HG02571 (cell line): ENCODE data around the gene GVQW3.
"Not testable (repeated sequence)": the region's sequence is repeated elsewhere in the genome, so short reads cannot be mapped to it uniquely, and the experiment has no call there.

Experiments used
- ATAC-seq: cut with Tn5 transposase; IDR thresholded peaks from one replicate; pipeline ENCODE4 v1.9.1; 2021; ENCODE audit warnings: mild to moderate bottlenecking, moderate library complexity; ENCODE audit not compliant: unreplicated experiment

The GVQW3 gene

GRCh38 chr11:76385903-76386302 lies 4.8 kb downstream of the GVQW3 start:
- ATAC-seq = no peak

GRCh38 chr11:76388408-76388807 lies 7.3 kb downstream of the GVQW3 start:
- no peak for ATAC-seq

GRCh38 chr11:76391021-76391420 lies 9.9 kb downstream of the GVQW3 start:
- ATAC-seq = no peak

GRCh38 chr11:76391811-76392475 lies 10.8 kb downstream of the GVQW3 start:
- ATAC-seq = no peak

GRCh38 chr11:76392870-76393269 lies 11.7 kb downstream of the GVQW3 start:
- ATAC-seq = no peak

- ATAC-seq = no peak
These were observed 13.3 kb downstream of the GVQW3 start for GRCh38 chr11:76394411-76394810.

- no peak for ATAC-seq
These were observed 14.2 kb downstream of the GVQW3 start for GRCh38 chr11:76395296-76395695.

GRCh38 chr11:76397383-76397782 lies 16.3 kb downstream of the GVQW3 start:
- no peak for ATAC-seq

DNA sequence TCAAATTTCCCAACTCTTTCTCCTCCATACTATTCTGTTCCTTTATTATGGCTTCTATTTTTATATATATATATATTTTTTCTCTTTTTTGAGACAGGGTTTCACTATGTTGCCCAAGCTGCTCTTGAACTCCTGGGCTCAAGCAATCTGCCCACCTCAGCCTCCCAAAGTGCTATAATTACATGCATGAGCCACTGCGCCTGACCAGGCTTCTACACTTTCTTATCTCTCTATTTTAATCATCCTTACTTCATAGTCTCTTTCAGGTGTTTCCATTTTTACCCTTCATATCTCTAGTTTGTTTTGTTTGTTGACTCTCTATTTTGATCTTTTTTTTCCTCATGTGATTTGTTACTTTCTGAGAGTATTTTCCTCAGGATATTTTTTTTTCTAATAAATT lies 19.8 kb downstream of the GVQW3 start:
- no peak for ATAC-seq

DNA sequence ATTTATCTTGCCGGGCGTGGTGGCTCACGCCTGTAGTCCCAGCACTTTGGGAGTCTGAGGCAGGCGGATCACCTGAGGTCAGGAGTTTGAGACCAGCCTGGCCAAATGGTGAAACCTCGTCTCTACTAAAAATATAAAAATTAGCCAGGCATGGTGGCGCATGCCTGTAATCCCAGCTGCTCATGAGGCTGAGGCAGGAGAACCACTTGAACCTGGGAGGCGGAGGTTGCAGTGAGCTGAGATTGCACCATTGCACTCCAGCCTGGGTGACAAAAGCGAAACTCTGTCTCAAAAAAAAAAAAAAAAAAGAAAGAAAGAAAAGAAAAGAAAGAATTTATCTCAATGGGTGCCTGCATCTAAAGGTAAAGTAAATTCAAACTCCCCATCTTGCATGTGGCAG lies 20.4 kb downstream of the GVQW3 start:
- ATAC-seq = not testable (repeated sequence)

DNA sequence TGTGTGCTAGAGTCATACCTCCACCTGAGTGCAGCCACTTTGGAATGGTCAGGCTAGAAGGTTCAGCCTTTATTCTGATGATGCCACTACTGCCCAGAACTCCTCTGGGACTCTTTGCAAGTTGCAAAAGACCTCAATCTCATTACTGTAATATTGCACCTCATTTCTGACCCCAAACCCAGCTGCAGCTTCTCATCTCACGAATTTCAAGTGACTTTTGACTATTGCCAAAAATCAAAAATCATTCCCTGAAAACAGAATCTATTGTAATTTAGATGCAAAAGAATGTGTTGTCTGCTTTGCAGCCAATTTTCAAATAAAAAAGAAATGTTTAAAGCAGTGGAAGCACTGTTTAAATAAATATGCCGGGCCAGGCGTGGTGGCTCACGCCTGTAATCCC lies 25.2 kb downstream of the GVQW3 start:
- no peak for ATAC-seq

GRCh38 chr11:76408171-76408965 lies 27.2 kb downstream of the GVQW3 start:
- ATAC-seq = no peak

DNA sequence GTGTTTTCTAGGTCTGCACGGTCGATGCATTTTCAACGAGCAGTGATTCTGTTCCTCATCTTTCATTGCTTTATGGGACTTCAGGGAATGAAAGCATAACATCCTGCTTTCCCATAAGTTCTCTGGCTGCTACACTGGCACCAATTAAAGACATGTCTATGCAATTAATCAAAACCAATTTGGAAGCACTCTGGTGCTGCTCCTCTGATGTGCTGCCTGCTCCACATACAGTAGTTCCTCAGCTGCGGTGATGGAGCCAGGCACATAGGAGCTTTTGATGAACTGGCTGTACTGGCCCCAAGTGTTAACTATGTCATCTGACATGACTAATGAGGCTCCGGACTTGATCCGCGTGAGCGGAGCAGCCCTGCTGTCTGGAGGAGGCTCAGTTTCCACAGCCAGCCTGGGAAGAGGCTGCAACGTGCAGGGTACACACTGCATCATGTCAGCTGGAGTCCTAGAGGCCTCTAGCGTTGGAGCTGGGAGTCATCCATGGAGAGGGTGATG lies 29.8 kb downstream of the GVQW3 start:
- ATAC-seq = no peak

DNA sequence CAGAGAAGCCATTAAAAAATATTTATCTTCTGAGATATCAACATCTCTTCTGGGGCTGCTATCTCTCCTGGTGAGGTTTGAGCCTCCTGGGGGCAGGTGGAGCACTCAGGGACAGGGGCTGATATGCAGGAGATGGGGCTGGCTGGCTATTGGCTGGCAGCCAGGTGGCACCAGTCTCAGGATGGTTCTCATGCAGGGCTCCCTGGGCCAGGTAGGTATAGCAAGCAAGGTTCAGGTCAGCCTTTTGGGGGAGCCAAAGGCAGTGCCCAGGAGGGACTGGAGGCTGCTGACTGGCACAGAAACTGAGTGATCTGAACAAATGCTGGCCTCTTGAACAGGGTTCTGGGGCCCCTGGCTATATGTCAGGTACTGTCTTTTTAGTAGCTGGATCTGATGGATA lies 34.0 kb downstream of the GVQW3 start:
- ATAC-seq = no peak

- ATAC-seq = no peak
These were observed 38.8 kb downstream of the GVQW3 start for GRCh38 chr11:76419896-76420295.

GRCh38 chr11:76424379-76424778 lies 43.3 kb downstream of the GVQW3 start:
- ATAC-seq = no peak

DNA sequence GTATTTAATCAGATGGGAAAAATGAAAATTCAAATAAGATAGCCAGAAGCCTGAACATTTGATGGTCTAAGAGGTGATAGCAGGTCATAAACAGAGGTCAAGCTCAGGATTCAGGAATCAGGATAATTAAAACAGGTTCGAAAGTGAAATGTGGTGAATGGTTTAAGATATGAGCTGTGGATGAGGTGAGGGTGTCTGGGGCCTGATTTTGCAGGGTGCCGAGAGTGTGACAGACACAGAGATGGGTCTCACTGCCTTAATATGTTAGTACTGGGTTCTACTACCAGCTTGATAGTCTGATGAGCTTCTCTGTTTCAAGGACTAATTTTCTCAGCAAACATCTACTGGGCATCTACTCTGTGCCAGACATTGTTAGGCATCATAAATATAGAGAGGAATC lies 43.8 kb downstream of the GVQW3 start:
- no peak for ATAC-seq

GRCh38 chr11:76426660-76427059 lies 45.5 kb downstream of the GVQW3 start:
- no peak for ATAC-seq

- no peak for ATAC-seq
These were observed 54.9 kb downstream of the GVQW3 start for GRCh38 chr11:76436020-76436419.

DNA sequence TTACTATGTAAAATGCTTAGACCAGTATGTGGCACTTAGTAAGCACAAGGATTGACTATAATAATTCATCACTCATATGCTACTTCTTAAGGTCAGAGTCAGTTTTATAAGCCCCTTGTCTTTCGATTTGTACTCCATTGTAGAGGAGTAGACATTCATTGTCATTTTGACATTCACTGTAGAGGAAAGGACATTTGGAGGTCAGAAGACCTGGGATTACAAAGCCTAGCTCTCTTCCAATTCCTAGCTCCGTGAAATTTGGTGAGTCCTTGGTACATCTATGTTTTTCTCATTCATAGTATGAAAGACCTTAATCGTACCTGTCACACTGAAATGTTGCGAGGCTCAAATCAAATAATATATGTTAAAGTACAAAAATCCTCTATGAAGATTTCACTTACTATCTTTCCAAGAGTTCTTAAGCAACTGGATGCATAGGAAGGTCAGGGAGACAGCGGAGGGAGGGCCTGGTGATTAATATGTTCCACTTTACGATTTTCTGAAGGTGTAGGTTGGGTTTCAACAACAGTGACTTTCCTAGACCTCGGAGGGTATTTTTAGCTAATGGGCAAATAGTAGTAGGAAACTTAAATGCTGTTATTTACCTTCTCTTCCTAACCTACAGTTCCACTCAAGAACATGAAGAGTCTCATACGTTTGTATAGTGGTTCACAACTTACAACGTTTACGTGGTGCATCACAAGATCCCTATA lies 62.3 kb downstream of the GVQW3 start:
- no peak for ATAC-seq

DNA sequence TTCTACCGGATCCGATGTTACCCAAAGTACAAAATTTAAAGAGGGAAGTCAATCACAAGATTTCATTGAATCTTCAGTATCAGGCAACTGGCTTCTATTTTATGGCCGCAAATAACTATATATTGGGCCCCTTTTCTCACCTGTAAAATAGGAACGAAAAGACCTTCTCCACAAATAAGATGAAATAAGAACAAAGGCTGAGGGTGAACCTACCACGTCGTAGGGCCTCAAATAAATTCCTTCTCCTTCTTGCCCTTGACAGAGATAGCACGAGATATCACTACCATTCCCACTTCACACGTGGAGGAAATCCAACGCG lies 62.9 kb downstream of the GVQW3 start:
- no peak for ATAC-seq
